Body of pancreas (tissue), 4 donors: ENCODE results near the gene OR13C9. TPM values are rescaled to one million over a fixed set of nuclear protein-coding genes. Genes with fewer than 3 reads are reported as not detected.
"Not testable (repeated sequence)": the region's sequence is repeated elsewhere in the genome, so short reads cannot be mapped to it uniquely, and the experiment has no call there.

Experiments used
- ATAC-seq: fragments of 150-250 bp; one replicate; pipeline ENCODE4 v1.9.1; 2016
- DNase-seq, 4 donors: peaks; one replicate each; pipeline ENCODE4 v3.0.0-alpha.2; 2019
- H3K27ac ChIP-seq, 4 donors: fragments of 200-600 bp; sonication (generic); 1 replicate in 3 of 4; 2 replicates in 1 of 4; pipeline versions ENCODE4 v1.5.1 to v1.6.1; 2016 to 2019; ENCODE audit warnings: mild to moderate bottlenecking in 1 of 4, mixed read lengths in 1 of 4, moderate library complexity in 1 of 4
- H3K27me3 ChIP-seq, 2 donors: fragments of 200-600 bp; sonication (generic); one replicate each; pipeline ENCODE4 v1.6.0; 2016; ENCODE audit warnings: mild to moderate bottlenecking in 1 of 2
- H3K36me3 ChIP-seq, 2 donors: fragments of 200-600 bp; sonication (generic); replicated peaks in 1 of 2; 2 replicates each; pipeline ENCODE4 v1.5.1; 2016; ENCODE audit warnings: low read depth in 2 of 2; ENCODE audit not compliant: insufficient read depth in 1 of 2
- H3K4me1 ChIP-seq: fragments of 200-600 bp; sonication (generic); one replicate; pipeline ENCODE4 v1.6.0; 2016
- H3K4me3 ChIP-seq, 2 donors: fragments of 200-600 bp; sonication (generic); 1 replicate in 1 of 2; 2 replicates in 1 of 2; pipeline ENCODE4 v1.5.1; 2016 to 2019
- H3K9me3 ChIP-seq, 3 donors: fragments of 200-600 bp; sonication (generic); 1 replicate in 2 of 3; 2 replicates in 1 of 3; pipeline ENCODE4 v1.5.1; 2016
- CTCF ChIP-seq, 7 experiments: fragments of 450-650 bp in 4 of 7; fragments of 200-600 bp in 3 of 7; sonication (generic) in 3 of 7; IDR thresholded peaks; one replicate each; pipeline ENCODE4 v1.5.1; 2016 to 2019; ENCODE audit warnings: antibody characterized with exemption in 7 of 7
- POLR2A ChIP-seq, 3 donors: fragments of 450-650 bp; IDR thresholded peaks; one replicate each; pipeline ENCODE4 v1.6.1; 2016; ENCODE audit warnings: antibody characterized with exemption in 3 of 3, mild to moderate bottlenecking in 2 of 3
- WGBS, 2 donors: methylation state at CpG; one replicate each; pipeline ENCODE4 v1.1.5; 2017; 5-methylcytosine and 5-hydroxymethylcytosine counted together
- intact Hi-C: fragments of 100-400 bp; cut with DNase I; formaldehyde crosslinking; loops from one replicate; pipeline ENCODE4 v1.15.1; 2023
- total RNA-seq, 2 donors: library from RNA; depleted of rRNA; stranded (reverse); fragments of >200 nt; gene quantifications; one replicate each; pipeline ENCODE4 v1.1.0, GENCODE V29; 2016

OR13C9 gene
- total RNA-seq, 2 donors from 2014 or later: not detected

GRCh38 chr9:104604801-104605200, 13.2 kb downstream of the OR13C9 start:
- H3K4me1 ChIP-seq: no peaks in the 10 kb centered on the region
- H3K27ac ChIP-seq: no peak overlapping the region
- DNase-seq (no peak), ATAC-seq (no peak)
- WGBS, 2 donors: 62 to 73% methylated on average over 3 of the region's 3 CpGs
- no peak overlapping the region for H3K4me3 ChIP-seq
- H3K36me3 ChIP-seq: no peaks in the 10 kb centered on the region
- no peaks in the 10 kb centered on the region for H3K9me3 ChIP-seq
- no peak for TF ChIP-seq CTCF (IDR thresholded peaks at IDR 0.05)
- no peak for TF ChIP-seq POLR2A (IDR thresholded peaks at IDR 0.05)
- H3K27me3 ChIP-seq: no peaks in the 10 kb centered on the region
- intact Hi-C loops: no loop called here

GRCh38 chr9:104599313-104599712, 18.7 kb downstream of the OR13C9 start, which contains the start of gene OR13C5:
TSS of gene OR13C5 (minus strand) at chr9:104599413. CDS start at chr9:104599413, 0 bp downstream.
- H3K36me3 ChIP-seq, intact Hi-C loops, DNase-seq, H3K4me1 ChIP-seq, H3K27ac ChIP-seq, H3K9me3 ChIP-seq, H3K27me3 ChIP-seq, H3K4me3 ChIP-seq, ATAC-seq: not testable (repeated sequence)

GRCh38 chr9:104598749-104599148, 19.3 kb downstream of the OR13C9 start:
- intact Hi-C loops, H3K4me3 ChIP-seq, ATAC-seq, H3K4me1 ChIP-seq, DNase-seq, H3K27me3 ChIP-seq, H3K27ac ChIP-seq, H3K36me3 ChIP-seq, H3K9me3 ChIP-seq: not testable (repeated sequence)
- WGBS, 2 donors: 48 to 70% methylated on average over 1 to 3 of the region's 3 CpGs

GRCh38 chr9:104589626-104590025, 28.4 kb downstream of the OR13C9 start:
- Histone ChIP-seq H3K27me3 (no peaks in the 10 kb centered on the region), H3K9me3 (no peaks in the 10 kb centered on the region), H3K36me3 (no peaks in the 10 kb centered on the region), H3K4me1 (no peaks in the 10 kb centered on the region), H3K4me3 (no peak overlapping the region), H3K27ac (no peak overlapping the region)
- TF ChIP-seq CTCF (IDR thresholded peaks at IDR 0.05) (no peak), POLR2A (IDR thresholded peaks at IDR 0.05) (no peak)
- intact Hi-C loops: no loop called here
- 63 to 88% methylated on average over 1 of the region's 1 CpG for WGBS, 2 donors
- ATAC-seq (no peak), DNase-seq (no peak)

- no peak for TF ChIP-seq POLR2A (IDR thresholded peaks at IDR 0.05)
- TF ChIP-seq CTCF (IDR thresholded peaks at IDR 0.05): no peak
- Histone ChIP-seq H3K4me1 (no peaks in the 10 kb centered on the region), H3K27ac (no peak overlapping the region), H3K36me3 (no peaks in the 10 kb centered on the region), H3K9me3 (no peaks in the 10 kb centered on the region), H3K27me3 (no peaks in the 10 kb centered on the region), H3K4me3 (no peak overlapping the region)
- 72 to 78% methylated on average over 1 of the region's 1 CpG for WGBS, 2 donors
- DNase-seq (peak in 1 of 4 donors; percentile 2), ATAC-seq (no peak)
- intact Hi-C loops: no loop called here
These were observed 31.4 kb downstream of the OR13C9 start for GRCh38 chr9:104586496-104587180.

GRCh38 chr9:104580562-104580961, 37.4 kb downstream of the OR13C9 start:
- intact Hi-C loops: no loop called here
- H3K27me3 ChIP-seq: no peaks in the 10 kb centered on the region
- no peak for ATAC-seq
- no peak for DNase-seq
- no peaks in the 10 kb centered on the region for H3K36me3 ChIP-seq
- H3K4me1 ChIP-seq: no peaks in the 10 kb centered on the region
- H3K4me3 ChIP-seq: no peak overlapping the region
- WGBS, 2 donors: 76 to 92% methylated on average over 1 of the region's 1 CpG
- no peak for TF ChIP-seq POLR2A (IDR thresholded peaks at IDR 0.05)
- no peak for TF ChIP-seq CTCF (IDR thresholded peaks at IDR 0.05)
- H3K9me3 ChIP-seq: no peaks in the 10 kb centered on the region
- H3K27ac ChIP-seq: no peak overlapping the region
